Iris pigment epithelial cell (primary cell): ENCODE data around the gene IL4I1.

Source experiments
- DNase-seq: peaks from one replicate; pipeline ENCODE4 v3.0.0-alpha.2; 2011; ENCODE audit warnings: low read depth

IL4I1 gene

DNA sequence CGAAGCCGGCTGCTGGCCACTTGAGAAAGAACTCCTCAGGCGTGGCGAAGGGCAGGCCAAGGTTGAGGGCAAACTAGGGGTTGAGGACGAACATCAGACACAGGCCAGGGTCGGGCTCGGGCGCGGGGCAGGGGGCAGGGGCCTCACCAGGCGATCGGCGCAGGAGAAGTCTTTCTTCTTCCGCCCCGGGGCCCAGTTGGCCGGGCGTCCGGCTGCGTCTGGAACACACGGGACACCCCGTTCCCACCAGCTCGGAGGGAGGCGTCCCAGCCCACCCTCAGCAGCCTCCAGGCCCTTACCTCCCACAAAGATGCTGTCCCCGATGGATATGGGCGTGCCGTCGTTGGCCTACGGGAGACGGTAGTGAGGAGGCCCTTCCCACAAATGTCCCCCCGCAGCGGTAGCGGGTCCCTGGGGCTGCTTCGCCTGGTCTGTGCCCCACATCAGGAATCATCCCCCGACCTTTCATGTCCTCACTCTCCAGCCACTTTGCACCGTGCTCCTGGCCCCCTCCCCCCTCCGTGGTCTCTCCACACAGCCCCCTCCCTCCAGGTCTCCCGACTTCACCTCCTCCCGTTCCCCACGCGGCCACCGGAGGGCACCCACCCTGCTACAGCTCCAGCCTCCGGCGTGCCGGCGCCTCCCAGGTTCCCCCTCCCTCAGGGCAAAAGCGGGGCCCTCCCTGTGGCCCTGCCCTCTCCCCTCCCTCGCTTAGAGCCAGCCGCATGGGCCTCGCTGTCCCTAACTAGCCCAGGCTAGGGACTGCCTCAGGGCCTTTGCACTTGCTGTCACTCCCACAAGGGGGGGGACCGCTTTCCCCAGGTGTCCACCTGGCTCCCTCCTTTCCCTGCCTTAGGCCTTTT is 34.1 kb downstream of the IL4I1 start:
- no peak for DNase-seq

DNA sequence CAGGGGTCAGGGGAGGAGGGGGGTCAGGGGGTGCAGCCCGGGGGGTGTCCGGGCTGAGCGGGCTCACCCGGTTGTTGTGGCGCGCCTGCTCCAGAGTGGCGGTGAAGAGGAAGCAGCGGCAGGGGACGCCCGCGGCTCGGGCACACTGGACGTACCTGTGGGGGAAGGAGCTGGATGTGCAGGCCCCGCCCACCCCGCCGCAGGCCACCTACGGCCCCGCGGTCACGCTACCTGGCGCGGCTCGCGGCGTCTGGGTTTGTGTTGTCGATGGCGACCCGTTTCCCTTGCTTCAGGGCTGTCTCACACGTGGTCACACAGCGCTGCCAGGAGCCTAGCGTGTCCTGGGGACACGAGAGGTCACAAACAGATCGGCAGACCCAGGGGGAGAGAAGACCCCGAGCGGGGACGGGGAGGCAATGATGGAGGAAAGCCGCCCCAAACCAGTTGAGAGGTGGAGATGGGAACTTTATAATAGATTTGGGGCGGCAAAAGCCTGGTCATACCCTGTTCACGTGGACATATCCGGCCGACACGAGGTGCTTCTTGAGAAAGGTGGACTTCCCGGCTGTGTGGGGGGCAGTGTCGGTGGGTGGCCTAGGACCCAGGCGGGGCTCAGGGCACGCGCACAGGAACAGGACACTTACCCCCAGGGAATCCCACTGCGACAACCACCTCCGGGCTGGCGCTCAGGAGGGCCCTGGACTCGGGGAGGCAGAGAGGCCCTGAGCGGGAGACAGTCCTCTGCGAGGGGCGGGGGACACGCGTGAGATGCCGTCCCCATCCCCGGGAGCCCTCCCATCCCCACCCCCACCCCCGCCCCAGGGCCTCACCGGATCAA is 34.9 kb downstream of the IL4I1 start:
- no peak for DNase-seq

DNA sequence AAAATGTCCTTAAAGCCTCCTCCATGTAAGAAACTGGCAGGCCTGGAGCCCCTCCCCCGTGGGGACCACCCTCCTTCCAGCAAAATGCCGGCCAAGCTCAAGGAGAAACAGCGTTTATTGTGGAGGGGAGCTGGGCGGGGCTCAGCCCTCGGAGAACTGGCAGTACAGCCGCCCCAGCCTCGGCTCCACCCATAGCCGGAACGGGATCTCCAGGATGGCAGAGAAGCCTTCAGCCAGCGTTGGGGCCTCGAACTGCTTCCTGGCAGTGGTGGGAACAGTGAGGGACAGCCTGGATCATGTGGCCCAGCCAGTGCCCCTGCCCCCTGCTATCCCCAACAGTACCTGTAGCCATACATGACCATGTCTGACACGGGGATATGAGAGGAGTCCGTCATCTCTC is 35.6 kb downstream of the IL4I1 start:
- peak; percentile 42 for DNase-seq

DNA sequence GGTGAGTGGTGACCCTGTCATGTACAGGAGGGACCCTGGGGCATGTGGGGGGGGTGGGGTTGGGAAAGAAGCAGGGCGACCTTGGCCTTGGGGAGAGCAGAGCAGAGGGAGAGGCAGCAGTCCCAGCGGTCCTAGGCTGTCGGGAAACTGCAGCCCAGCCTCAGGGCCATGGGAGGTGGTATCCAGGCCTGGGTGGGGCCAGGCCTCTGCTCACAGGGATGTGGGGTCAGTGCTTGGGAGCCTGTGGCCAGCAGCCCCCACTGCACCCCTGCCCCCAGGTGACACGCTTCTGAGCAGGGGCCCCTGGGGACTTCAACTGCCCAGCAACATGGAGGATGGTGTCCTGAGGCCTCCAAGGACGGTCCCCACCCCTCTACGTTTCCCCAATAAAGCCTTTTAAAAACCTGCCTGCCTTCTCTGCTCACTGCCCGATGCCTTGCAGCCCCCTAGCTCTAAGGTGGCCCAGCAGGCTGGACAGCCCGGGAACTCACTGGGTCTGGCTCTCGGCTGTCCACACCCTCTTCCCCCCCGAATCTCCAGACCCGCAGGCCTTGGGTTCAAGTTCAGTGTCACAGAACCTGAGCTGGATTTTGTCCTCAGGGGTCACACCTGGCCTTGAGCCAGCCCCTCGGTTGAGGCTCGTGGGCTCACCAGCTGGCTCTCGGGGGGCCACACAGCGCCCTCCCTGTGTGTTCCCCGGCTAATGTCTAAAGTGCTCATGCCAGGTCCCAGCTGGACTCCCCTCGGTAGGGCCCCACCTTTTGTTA is 36.2 kb downstream of the IL4I1 start:
- DNase-seq: no peak

DNA sequence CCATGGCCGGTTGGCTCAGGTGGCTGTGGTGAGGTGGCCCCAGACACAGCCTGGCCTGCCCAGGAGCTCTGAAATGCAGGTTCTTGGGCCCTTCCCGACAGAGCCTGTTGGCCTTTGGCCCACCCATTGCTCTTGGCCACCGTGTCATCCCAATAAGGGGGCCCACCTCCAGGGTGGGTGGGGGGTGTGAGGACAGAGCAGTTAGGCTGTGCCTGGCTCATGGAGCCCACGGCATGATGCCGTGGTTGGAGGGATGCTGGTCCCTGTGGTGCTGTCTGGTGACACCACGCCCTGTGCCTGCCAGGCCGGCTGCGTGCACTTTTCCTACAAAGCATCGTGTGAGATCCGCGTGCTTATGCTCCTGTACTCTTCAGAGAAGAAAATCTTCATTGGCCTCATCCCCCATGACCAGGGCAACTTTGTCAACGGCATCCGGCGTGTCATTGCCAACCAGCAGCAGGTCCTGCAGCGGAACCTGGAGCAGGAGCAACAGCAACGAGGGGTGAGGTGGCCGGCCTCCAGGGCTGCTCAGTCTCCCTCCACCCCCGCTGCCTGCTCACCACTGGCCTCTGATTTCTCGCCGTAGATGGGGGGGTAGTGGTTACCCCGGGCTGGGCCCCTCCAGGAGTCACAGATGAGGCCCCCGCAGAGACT is 36.9 kb downstream of the IL4I1 start:
- no peak for DNase-seq

DNA sequence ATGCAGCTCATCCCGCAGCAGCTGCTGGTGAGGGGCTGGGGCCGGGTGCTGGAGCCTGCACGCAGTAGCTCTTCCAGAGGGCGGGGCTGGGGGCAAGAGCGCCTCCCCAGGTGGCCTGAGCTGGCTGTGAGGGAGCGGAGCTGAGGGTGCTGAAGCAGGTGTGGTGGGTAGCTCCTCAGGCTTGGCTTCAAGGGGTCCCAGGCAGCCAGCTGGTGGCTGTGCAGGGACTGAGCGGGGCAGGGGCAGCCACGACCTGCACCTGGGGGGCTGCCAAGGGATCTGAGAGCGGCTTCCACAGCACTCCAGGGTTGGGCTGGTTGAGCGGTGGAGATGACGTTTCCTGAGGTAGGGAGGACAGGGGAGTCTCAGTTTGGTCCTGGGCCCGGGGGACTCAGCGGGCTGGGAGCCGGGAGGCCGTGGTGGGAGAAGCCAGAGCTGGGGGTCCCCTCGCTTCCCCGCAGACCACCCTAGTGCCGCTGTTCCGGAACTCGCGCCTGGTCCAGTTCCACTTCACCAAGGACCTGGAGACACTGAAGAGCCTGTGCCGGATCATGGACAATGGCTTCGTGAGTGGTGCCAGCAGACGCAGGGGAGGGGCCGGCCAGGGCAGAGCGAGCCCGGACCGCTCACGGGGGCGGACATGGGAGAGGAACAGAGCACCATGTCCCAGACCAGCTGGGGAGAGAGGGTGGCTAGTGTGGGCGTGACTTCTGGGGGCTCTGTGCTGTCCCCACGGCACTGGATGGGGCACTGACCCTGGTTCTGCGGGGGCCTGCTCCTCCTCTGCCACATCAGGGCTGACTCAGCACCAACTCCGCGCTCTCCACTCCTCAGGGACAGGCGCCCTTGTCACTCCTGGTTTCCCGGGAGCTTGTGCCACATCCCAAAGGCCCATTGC is 38.4 kb downstream of the IL4I1 start:
- DNase-seq: no peak

DNA sequence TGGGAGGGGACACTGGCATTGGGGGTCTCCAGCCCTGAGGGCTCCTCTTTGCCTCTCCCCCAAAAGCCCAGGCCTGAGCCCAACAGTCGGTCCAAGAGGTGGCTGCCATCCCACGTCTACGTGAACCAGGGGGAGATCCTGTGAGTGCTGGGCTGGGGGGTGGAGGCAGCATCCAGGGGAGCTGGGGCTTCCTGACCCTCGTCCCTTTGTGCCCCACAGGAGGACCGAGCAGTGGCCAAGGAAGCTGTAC is 38.9 kb downstream of the IL4I1 start:
- DNase-seq: no peak

DNA sequence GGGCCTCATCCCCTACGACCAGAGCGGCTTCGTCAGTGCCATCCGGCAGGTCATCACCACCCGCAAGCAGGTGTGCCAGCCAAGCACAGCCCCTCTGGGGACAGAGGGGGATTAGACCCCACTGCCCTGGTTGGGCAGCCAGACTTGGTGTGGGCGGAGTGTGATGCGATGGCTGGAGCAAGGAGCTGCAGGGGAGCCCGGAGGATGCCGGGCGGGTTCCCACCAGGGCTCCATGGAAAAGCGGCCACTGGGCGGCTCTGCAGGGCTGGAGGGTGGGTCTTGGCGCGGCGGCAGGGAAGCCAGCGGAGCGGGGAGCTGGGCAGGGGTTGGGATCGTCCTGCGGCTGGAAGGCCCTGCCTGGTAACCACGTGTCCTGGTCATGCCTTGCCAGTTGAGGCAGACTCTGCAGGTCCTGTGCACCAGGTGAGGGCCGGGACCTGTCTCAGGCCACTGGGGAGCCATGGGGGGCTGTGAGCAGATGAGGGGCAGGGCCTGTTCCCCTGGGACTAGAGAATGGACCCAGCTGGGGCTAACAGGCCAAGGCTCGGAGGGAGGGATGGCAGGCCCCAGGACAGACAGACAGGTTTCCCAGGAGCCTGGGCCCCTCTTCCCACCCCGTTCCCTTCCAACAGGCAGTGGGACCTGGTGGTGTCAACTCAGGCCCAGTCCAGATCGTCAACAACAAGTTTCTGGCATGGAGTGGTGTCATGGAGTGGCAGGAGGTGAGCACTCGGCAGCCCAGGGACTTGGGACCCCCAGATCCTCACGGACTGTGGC is 39.4 kb downstream of the IL4I1 start:
- DNase-seq: no peak

DNA sequence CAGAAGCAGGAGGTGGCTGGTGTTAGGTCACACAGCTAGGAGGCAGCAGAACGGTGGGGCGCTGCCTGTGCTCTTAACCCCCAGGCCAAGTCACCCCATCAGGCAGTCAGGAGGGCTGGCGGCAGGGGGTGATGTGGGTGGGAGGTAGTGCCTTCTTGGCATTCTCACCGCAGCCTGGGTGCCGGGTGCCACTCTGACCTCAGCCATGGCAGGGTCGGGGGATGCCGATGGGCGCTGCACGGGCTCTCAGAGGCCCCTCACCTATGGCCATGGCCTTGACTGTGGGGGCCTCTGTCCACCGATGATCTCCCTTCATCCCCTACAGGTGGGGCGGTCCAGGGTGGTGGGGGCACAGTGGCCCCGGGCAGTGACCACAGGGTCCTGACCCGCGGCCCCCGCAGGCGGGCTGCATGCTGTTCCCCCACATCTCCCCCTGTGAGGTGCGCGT is 40.1 kb downstream of the IL4I1 start:
- DNase-seq: no peak

DNA sequence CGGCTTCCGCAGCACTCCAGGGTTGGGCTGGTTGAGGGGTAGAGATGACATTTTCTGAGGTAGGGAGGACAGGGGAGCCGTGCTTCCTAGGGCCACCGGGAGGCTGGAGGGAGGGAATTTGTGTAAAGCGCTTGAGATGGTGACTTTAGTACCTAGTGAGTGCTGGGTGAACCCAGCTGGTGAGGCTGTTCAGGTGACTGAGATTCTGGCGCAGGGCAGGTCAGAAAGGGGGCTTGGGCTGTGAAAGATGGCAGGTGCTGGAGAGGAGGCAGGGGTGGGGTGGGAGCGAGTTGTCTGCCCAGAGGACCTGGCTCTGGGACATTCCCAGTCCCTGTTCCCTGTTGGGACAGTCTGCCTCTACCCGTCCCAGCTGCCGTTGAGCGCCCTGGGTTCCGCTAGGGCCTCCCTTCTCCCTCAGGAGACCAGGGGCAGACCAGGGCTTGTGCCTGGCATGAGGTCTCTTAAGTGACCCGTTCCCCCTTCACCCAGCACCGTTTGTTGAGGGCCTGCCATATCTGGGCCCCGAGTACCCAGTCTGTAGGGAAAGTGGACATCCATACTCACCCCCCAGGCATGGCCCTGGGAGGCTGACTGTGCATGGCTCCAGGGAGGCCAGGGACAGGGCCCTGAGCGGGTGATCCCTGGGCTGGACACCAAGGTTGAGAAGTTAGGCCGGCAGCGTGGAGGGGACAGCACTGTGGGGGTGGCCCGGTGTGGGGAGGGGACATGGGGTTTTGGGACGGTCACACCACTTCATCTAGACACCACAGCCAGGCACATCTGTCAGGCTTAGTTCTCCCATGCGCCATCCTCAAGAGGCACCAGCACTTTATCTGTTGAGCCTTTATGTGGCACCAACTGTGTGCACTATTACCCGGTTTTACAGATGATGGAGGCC is 40.8 kb downstream of the IL4I1 start:
- no peak for DNase-seq

DNA sequence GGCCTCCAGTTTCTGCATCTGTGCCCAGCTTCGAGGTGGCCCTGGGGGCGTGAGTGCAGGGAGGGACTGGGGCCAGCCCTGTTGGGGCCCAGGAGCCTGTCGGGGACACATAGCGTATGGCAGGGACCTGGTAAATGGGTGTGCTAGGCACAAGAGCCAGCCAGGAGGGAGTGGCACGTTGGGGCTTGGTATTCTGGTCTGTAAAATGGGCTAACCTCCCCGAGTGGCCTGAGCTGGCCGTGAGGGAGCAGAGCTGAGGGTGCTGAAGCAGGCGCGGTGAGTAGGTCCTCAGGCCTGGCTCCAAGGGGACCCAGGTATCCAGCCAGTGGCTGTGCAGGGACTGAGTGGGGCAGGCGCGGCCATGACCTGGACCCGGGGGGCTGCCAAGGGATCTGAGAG is 41.4 kb downstream of the IL4I1 start:
- DNase-seq: no peak

DNA sequence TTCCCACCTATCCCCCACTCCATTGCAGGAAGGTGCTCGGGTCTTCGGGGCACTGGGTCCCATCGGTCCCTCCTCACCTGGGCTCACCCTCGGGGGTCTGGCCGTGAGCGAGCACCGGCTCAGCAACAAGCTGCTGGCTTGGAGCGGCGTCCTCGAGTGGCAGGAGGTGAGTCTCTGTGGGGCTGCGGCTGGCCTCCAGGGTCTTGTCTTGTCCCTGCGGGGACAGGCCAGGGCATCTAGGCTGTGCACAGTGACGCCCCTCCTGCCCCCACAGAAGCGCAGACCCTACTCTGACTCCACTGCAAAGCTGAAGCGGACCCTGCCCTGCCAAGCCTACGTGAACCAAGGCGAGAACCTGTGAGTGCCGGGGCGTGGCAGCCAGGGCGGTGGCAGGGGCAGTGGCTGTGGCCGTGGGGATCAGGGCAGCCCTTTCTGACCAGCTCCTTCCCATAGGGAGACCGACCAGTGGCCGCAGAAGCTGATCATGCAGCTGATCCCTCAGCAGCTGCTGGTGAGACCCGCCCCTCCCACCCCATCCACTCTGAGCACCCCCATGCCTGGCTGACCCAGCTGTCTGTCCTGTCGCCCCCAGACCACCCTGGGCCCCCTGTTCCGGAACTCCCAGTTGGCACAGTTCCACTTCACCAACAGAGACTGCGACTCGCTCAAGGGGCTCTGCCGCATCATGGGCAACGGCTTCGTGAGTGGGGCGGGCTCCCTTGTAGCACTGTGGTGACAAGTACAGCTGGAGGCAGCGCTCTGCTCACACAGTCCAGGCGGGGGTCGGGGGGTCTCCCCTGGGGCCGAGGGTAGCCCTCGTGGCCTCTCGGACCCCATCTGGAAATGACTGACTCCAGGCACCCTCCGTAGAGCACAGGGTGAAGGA is 42.1 kb downstream of the IL4I1 start:
- no peak for DNase-seq

DNA sequence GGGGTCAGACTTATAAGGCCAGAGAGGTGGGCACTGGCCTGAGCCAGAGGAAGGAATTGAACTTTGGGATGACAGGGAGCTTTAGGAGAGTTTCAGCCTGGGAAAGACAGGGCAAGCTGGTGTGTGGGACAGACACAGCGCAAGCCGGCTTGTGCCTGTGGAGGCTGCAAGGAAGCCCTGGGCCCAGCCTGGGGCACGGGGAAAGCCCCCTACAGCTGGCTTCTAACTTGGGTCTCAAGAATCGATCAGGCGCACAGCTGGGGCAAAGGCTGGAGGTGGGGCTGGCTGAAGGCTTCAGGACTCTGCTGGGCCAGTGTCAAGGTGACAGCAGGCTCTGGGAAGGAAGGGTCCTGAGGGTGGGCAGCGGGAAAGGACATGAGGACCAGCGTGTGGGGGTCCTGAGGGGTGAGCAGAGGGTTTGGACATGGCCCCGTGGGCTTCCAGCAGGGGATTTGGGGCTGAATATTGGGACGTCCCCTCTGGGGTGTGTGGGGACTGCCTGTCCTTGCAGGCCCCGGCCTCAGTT is 42.8 kb downstream of the IL4I1 start:
- DNase-seq: no peak

DNA sequence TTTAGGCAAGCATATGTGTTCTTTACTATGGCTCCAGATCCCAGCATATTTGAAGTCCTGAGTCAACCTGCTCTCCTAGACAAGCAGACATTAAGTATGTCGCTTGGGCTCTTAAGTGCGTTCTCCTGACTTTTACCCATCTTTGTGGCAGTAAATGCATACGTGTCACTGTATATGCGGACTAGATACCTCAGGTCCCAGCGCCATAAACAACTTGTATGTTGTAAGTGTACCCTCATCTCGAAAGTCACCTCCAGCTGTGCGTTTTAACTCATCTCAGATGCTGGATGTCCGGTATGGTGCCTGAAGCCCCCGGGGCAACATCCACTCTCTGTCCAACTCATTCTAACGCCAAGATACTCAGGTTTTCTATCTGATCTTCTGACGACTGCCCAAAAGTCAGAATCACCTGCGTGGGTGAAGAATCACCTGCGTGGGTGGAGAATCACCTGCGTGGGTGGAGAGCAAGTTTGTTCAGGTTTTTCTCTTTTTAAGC is 44.0 kb downstream of the IL4I1 start:
- no peak for DNase-seq

DNA sequence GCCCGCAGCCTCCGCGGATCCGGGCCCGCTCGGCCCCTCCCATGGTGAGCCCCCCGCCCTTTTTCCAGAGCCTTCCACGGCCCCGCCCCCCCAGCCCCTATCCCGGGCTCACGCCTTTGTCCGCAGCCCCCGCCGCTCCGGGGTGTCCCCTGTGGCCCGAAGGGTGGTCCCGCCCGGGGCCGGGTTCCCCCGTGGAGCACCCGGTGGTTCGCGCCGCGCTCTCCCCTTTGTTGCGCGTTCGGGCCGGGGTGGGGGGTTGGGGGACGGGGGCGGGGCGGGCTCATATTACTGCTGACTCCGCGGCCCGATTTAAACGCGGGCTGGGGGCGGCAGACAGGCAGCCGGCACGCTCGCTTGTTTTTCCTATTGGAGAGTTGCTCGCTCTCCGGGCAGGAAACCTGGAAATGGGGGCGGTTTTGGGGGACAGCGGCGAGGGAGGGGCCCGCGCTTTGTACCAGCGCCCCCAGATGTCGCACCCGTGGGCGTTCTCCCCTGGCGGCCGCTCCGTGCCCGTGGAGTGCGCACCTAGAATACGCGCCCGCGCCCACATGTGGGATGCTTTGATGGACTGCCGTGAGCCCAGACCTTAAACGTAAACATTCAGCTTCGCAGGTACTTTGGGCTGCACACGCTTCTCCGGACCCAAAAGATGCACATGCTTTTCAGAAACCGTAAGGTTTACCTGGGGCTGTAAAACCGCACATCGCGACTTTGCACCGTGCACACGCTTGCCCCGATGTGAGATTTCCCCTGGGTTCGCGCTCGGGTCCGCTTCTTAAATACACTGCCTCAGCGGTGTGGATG is 45.0 kb downstream of the IL4I1 start:
- no peak for DNase-seq

DNA sequence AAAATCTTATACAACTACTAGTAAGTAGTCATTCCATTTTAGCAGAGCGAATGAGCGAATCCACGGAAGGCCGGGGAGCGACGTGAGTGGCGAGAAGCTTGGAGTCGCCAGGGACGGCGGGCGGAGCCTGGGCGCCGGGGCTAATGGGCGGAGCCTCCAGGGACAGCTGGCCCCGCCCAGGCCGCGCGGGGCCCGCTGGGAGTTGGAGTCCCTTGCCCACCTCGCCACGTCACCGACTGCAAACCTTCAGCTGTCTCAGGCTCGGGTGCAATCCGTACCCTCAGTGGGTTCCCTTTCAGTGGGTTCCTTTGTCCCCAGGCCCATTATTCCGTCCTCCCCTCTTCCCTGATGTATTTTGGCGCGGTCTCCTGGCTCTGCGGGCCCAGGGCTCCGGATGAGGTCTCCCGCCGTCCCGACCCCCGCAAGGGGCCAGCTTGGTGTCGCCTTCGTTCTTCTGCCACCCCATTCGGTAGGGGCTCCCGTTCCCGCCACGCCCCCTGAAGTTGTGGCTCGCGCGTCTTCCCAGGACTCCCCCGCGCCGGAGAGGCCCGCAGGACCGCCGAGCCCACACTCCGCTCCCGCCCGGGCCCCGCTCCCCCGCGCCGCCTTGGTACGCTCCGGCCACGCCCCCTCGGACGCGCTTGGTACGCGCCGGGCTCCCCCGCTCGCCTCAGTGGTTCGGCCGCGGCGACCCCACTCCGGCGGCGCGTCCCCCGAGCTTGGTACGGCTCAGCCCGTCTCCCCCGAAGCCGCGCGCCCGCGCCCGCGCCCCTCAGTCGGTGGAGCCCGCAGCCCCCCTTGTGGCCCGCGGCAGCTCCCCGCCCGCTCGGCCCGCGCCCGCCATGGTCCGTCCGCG is 46.0 kb downstream of the IL4I1 start, which contains the start of gene PTOV1:
TSS of gene PTOV1 (plus strand) at position 673 of the 856 bp plus-strand sequence.
- DNase-seq: peak; percentile 93
